Transverse colon (tissue), 4 donors: ENCODE measurements around the gene SOD3. TPM values are rescaled to one million over a fixed set of nuclear protein-coding genes. Genes with fewer than 3 reads are reported as not detected.

ENCODE experiments used
- DNase-seq: peaks from one replicate; pipeline ENCODE4 v3.0.0-alpha.2; 2019
- H3K27ac ChIP-seq, 4 donors: fragments of 200-600 bp; sonication (generic); 2 replicates each; pipeline ENCODE4 v1.5.1; 2016 to 2018; ENCODE audit warnings: inconsistent platforms in 4 of 4
- H3K27me3 ChIP-seq: fragments of 200-600 bp; sonication (generic); 2 replicates; pipeline ENCODE4 v1.5.1; 2017; ENCODE audit warnings: inconsistent platforms
- H3K36me3 ChIP-seq, 4 donors: fragments of 200-600 bp; sonication (generic); 2 replicates each; pipeline ENCODE4 v1.5.1; 2017 to 2019; ENCODE audit warnings: inconsistent platforms in 4 of 4
- H3K4me1 ChIP-seq, 4 donors: fragments of 200-600 bp; sonication (generic); 2 replicates each; pipeline ENCODE4 v1.5.1; 2017 to 2020; ENCODE audit warnings: inconsistent platforms in 4 of 4
- H3K4me3 ChIP-seq, 4 donors: fragments of 200-600 bp; sonication (generic); 1 replicate in 1 of 4; 2 replicates in 3 of 4; pipeline versions ENCODE4 v1.5.1 to v1.6.1; 2017 to 2019; ENCODE audit warnings: inconsistent platforms in 4 of 4
- H3K9me3 ChIP-seq, 2 donors: fragments of 200-600 bp; sonication (generic); 2 replicates each; pipeline ENCODE4 v1.5.1; 2017 to 2019; ENCODE audit warnings: inconsistent platforms in 2 of 2
- EP300 ChIP-seq: sonication (generic); formaldehyde crosslinking; IDR thresholded peaks from one replicate; pipeline ENCODE4 v1.6.1; 2017; ENCODE audit warnings: antibody characterized with exemption, low read depth
- POLR2A ChIP-seq: fragments of 450-650 bp; IDR thresholded peaks from one replicate; pipeline ENCODE4 v1.6.1; 2016; ENCODE audit warnings: antibody characterized with exemption, mild to moderate bottlenecking, moderate library complexity
- POLR2AphosphoS5 ChIP-seq, 3 donors: sonication (generic); formaldehyde crosslinking; IDR thresholded peaks; one replicate each; pipeline ENCODE4 v1.6.1; 2016; ENCODE audit warnings: antibody characterized with exemption in 3 of 3
- WGBS, 2 donors: methylation state at CpG; one replicate each; pipeline ENCODE4 v1.1.5; 2018; ENCODE audit warnings: low coverage in 1 of 2; 5-methylcytosine and 5-hydroxymethylcytosine counted together
- in situ Hi-C, 4 donors: fragments of 200-750 bp; cut with MboI; loops; one replicate each; pipeline versions ENCODE4 v1.15.0 to v1.15.1; 2017; ENCODE audit warnings: low sequenced_read_pairs in 3 of 4, low pct_ligation_motif_present in 1 of 4, low pct_unique_long_range_greater_than_20kb in 1 of 4
- intact Hi-C: fragments of 100-400 bp; cut with DNase I; formaldehyde crosslinking; loops from one replicate; pipeline ENCODE4 v1.15.1; 2023; ENCODE audit warnings: low total_unique reads
- total RNA-seq, 4 donors: library from RNA; depleted of rRNA; stranded (reverse); fragments of >200 nt; gene quantifications; one replicate each; pipeline ENCODE4 v1.1.0, GENCODE V29; 2016
- TF ChIP-seq, protein P1 (sequence below), 5 experiments: fragments of 200-600 bp in 3 of 5; fragments of 450-650 bp in 2 of 5; sonication (generic) in 3 of 5; IDR thresholded peaks; 1 replicate in 2 of 5; 2 replicates in 3 of 5; pipeline ENCODE4 v1.5.1; 2016 to 2017; ENCODE audit warnings: antibody characterized with exemption in 5 of 5, inconsistent platforms in 3 of 5, mild to moderate bottlenecking in 2 of 5, moderate library complexity in 1 of 5

The SOD3 gene
- total RNA-seq, 4 donors from 2014 or later: 27.7 to 112 (median 71.7) TPM

DNA sequence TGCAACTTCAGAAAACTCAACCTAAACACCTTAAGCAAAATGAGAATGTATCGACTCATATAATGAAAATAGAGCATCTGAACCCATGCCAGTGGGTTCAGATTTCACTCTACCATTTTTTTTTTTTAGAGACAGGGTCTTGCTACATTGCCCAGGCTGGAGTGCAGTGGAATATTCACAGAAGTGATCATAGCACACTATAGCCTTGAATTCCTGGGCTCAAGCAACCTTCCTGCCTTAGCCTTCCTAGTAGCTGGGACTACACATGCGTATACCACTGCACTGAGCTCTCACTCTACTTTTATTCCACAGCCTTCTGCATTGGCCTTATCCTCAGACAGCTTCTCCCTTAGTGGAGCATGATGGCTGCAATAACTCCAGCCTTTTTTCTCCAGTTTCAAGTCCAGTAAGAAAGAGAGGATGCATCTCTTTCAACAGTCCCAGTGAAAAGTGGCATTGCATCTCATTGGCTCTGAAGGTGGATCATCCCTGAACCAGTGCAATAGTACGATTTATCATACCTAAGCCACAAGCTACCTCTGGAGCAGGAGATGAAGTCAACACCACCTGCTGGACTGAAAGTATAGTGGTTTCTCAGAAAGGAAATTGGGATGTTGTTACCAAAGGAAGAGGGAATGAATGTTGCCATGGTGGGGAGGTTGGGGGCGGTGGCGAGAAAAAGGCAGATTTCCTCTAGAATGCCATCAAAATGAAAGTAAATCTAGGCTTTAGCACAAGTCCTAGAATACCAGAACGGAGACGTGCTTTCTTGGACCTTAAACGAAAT, 2.0 kb upstream of the SOD3 start:
- 75 to 83% methylated on average over 7 to 8 of the region's 8 CpGs for WGBS, 2 donors
- TF ChIP-seq, protein P1, sequence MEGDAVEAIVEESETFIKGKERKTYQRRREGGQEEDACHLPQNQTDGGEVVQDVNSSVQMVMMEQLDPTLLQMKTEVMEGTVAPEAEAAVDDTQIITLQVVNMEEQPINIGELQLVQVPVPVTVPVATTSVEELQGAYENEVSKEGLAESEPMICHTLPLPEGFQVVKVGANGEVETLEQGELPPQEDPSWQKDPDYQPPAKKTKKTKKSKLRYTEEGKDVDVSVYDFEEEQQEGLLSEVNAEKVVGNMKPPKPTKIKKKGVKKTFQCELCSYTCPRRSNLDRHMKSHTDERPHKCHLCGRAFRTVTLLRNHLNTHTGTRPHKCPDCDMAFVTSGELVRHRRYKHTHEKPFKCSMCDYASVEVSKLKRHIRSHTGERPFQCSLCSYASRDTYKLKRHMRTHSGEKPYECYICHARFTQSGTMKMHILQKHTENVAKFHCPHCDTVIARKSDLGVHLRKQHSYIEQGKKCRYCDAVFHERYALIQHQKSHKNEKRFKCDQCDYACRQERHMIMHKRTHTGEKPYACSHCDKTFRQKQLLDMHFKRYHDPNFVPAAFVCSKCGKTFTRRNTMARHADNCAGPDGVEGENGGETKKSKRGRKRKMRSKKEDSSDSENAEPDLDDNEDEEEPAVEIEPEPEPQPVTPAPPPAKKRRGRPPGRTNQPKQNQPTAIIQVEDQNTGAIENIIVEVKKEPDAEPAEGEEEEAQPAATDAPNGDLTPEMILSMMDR (IDR thresholded peaks at IDR 0.05): peak in 4 of 5 experiments; percentile 27 to 52 (median 36)
- TF ChIP-seq POLR2A (no peak), POLR2AphosphoS5 (IDR thresholded peaks at IDR 0.05) (no peak)
- in situ Hi-C loops: no loop called here
- DNase-seq: no peak
- peak overlapping the region; percentile 83 to 90 (median 86) for H3K27ac ChIP-seq
- no peak overlapping the region for H3K4me3 ChIP-seq
- H3K27me3 ChIP-seq: no peaks in the 10 kb centered on the region
- H3K36me3 ChIP-seq: no peaks in the 10 kb centered on the region
- no peaks in the 10 kb centered on the region for H3K9me3 ChIP-seq
- intact Hi-C loops: no loop called here
- H3K4me1 ChIP-seq: peaks cover 0 to 32% (median 16%) of the 10 kb centered on the region in 4 donors

DNA sequence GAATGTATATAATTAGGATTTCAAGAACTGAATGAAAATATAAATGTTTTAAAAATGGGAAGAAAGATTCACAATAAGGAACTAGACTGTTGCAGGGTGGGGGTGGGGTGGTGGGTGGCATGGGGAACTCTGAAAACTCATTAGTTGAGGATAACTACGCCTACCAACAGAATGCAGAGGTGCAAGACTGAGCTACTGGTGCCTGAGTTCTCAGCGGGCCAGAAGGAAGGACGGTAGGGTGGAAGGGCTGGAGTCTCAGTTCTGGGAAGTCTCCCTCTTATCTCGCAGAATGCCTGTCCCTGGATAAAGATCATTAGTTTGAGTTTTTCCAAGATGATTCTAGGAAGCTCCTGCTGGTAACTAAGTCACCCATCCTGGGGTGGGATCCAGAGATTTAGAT, 1.3 kb upstream of the SOD3 start:
- H3K36me3 ChIP-seq: no peaks in the 10 kb centered on the region
- peak overlapping the region; percentile 83 to 90 (median 86) for H3K27ac ChIP-seq
- 46 to 73% methylated on average over 3 to 4 of the region's 4 CpGs for WGBS, 2 donors
- no peak for DNase-seq
- intact Hi-C loops (no loop called here), in situ Hi-C loops (no loop called here)
- peaks cover 1% of the 10 kb centered on the region for H3K27me3 ChIP-seq
- H3K4me3 ChIP-seq: no peak overlapping the region
- peaks cover 0 to 32% (median 16%) of the 10 kb centered on the region in 4 donors for H3K4me1 ChIP-seq
- no peaks in the 10 kb centered on the region for H3K9me3 ChIP-seq
- TF ChIP-seq EP300: no peak
- no peak for TF ChIP-seq POLR2A
- TF ChIP-seq POLR2AphosphoS5 (IDR thresholded peaks at IDR 0.05): no peak
- TF ChIP-seq, protein P1 (IDR thresholded peaks at IDR 0.05): no peak

DNA sequence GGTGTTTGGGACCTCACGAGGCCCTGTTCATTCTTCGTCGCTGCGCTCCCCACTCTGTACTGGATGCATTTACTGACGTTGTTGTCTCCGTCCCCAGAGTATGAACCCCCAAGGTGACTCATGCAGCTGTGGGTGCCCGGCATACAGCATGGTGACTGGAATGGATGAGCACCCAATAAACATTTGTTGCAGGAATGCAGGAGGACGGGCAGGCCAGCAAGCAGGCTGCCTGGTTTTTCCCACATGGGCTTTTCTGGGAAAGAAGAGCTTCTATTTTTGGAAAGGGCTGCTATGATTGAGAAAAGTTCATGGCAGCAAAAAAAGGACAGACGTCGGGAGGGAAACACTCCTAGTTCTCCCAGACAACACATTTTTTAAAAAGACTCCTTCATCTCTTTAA, 893 bp upstream of the SOD3 start:
- Histone ChIP-seq H3K27me3 (peaks cover 5% of the 10 kb centered on the region), H3K27ac (peak overlapping the region; percentile 83 to 90 (median 86)), H3K36me3 (no peaks in the 10 kb centered on the region), H3K9me3 (no peaks in the 10 kb centered on the region), H3K4me3 (peak overlapping the region in 1 of 4 donors; percentile 43), H3K4me1 (peaks cover 0 to 32% (median 16%) of the 10 kb centered on the region in 4 donors)
- in situ Hi-C loops (no loop called here), intact Hi-C loops (no loop called here)
- 70 to 76% methylated on average over 7 to 10 of the region's 10 CpGs for WGBS, 2 donors
- TF ChIP-seq POLR2AphosphoS5 (IDR thresholded peaks at IDR 0.05) (peak in 2 of 3 donors; percentile 60 to 85), EP300 (peak; percentile 88)
- TF ChIP-seq, protein P1 (IDR thresholded peaks at IDR 0.05): no peak
- peak; percentile 17 for DNase-seq

DNA sequence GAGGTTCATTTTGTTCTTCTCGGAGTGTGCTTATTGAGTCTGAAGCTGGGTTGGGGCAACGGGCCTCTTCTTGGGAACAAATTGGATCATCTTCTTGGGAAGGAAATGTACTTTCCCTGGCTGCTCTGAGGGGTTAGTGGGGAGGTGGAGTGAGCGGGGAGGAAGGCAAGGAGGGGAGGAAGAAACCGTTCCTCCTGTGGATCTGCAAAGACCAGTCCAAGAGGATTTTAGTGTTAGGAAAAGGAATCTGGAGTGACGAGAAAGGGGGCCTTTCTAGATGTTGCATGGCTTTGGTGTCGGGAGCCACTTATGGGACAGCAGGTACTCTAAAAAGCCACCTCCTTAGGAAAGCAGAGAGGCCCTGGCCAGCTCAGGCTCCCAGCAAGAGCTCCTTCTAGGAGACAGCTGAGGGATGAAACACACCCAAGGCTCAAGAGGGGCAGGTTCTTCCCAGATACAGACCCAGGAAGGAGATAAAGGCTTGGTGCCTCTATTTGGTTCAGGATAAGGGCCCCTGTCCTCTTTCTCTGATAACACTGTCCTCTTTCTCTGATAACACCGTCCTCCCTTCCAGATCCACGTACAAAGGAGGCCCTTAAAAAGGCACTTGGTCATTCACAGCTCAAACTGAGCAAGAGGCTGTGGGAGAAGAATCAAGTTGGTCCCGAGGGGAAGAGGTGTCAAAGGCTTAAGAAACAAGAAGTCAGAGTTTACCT, 451 bp downstream of the SOD3 start:
- in situ Hi-C loops (no loop called here), intact Hi-C loops (no loop called here)
- peak overlapping the region; percentile 83 to 90 (median 86) for H3K27ac ChIP-seq
- H3K4me3 ChIP-seq: peak overlapping the region; percentile 14 to 43 (median 22)
- 27 to 37% methylated on average over 6 to 9 of the region's 9 CpGs for WGBS, 2 donors
- no peaks in the 10 kb centered on the region for H3K9me3 ChIP-seq
- peaks cover 19% of the 10 kb centered on the region for H3K27me3 ChIP-seq
- peaks cover 0 to 42% (median 19%) of the 10 kb centered on the region in 4 donors for H3K4me1 ChIP-seq
- no peaks in the 10 kb centered on the region for H3K36me3 ChIP-seq
- DNase-seq: no peak
- TF ChIP-seq EP300 (no peak), POLR2A (no peak), POLR2AphosphoS5 (IDR thresholded peaks at IDR 0.05) (no peak)
- TF ChIP-seq, protein P1 (IDR thresholded peaks at IDR 0.05): no peak
